ENCODE data around the gene SORCS2.

SORCS2 gene

DNA sequence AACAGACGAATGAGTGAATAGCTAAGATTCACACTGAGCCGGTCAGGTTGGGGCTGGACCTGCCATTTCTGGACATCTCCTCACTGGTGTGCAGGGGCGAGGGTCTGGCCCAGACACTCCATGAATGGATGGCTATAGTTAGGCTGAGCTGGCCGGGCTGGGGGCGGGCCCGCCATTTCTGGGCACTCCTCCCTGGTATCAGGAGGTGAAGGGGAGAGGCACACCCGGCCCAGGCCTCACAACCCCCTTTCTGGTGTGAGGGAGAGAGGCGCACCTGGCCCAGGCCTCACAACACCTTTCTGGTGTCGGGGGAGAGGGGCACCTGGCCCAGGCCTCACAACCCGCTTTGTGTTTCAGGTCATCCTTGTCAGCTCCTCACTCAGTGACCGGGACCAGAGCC, 445.6 kb downstream of the SORCS2 start:
- no peak for DNase-seq (ENCODE audit: low read depth)

DNA sequence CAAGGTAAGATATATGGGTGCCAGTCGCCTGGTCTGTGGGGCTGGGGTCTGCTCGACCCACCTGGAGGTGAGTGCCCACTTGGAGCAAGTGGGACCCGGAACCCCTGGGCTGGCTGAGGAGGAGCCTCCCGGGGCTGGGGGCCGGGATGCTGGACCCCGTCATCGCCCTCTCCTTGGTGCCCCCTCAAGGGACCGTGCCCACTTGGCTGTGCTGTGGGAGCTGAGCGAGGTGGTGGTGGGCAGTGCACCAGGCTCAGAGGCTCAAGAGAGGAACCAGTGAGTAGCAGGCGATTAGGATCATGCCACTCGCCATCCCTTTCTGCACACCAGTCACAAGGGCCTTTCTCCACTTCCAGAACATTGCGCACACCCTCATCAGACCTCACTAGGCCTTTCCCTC, 446.2 kb downstream of the SORCS2 start:
- DNase-seq (ENCODE audit: low read depth) = no peak

DNA sequence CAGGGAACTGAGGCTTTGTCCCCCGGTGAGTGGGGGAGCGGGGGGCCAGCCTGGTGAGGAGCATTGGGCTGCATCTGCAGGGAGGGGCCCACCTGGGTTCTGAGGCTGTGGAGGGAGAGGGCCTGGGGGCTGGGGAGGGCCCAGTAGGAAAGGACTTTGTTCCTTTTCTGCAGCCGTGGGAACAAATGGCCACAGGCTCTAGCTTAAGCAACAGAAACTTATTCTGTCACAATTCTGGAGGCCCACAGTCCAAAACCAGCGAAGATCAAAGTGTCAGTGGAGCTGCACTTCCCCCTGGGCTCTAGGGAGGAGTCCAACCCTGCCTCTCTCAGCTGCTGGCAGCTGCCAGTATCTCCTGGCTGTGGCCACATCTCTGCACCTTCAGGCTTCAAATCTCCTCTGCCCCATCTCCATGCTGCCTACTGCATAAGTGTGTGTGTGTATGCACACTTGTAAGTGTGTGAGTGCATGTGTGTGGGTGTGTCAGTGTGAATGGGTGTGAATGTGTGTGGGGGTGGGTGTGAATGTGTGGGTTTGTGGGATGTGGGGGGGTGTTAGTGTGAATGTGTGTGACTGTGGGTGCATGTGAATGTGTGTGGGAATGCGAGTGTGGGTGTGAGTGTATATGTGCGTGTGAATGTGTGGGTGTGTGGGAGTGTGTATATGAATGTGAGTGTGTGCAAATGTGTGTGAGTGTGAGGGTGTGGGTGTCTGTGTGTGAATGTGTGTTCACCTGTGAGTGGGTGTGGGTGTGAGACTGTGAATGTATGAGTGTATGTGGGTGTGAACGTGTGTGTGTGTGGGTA, 446.8 kb downstream of the SORCS2 start:
- no peak for DNase-seq (ENCODE audit: low read depth)

DNA sequence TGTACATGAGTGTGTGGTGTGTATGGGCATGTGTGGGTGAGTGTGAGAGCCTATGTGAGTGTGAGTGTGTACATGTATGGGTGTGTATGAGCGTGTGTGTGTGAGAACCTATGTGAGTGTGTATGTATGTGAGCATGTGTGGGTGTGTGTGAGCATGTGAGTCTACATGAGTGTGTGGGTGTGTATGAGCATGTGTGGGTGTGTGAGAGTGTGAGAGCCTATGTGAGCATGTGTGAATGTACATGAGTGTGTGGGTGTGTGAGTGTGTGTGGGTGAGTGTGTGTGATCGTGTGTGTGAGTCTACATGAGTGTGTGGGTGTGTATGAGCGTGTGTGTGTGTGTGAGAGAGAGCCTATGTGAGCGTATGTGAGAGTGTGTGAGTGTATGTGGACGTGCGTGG, 447.8 kb downstream of the SORCS2 start:
- no peak for DNase-seq (ENCODE audit: low read depth)

DNA sequence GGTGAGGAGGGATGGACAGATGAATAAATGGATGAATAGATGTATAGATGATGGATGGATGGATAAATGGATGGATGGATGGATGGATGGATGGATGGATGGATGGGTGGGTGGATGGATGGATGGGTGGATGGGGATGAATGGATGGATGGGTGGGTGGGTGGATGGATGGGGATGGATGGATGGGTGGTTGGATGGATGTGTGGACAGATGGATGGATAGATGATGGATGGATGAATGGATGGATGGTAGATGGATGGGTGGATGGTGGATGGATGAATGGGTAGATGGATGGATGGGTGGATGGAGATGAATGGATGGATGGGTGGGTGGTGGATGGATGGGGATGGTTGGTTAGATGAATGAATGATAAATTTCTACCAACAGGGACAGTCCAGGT, 449.4 kb downstream of the SORCS2 start:
- no peak for DNase-seq (ENCODE audit: low read depth)

DNA sequence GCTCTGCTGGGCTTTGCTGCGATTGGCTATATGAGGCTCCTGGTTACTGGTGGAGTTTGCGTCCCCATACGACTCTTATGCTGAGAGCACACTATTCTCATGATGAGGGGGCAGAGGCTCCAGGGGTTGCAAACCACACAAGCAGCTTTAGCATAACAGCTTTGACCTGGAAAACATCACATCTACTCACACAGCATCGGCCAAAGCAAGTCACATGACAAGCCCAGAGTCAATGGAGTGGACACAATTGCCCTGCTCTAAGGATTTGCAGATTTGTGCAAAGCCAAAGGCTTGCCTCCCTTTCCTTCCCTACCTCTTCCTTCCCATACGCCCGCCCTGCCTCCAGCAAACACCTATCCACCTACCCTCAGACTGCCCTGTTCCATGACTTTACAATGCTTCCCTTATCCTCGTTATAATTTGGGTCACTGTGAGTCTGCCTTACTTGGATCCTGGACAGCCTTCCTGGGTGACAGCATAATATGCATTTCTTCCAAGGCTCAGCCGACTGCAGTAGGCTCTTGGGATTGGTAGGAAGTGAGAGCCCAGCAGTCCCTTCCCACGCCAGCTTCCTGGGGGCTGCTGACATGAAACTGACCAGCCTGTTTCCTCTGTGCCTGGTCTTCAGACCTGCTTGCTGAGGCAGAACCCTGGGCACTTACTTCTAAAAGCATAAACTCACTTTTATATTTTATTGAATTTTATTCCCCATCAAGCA, 450.6 kb downstream of the SORCS2 start:
- DNase-seq (ENCODE audit: low read depth) = no peak

DNA sequence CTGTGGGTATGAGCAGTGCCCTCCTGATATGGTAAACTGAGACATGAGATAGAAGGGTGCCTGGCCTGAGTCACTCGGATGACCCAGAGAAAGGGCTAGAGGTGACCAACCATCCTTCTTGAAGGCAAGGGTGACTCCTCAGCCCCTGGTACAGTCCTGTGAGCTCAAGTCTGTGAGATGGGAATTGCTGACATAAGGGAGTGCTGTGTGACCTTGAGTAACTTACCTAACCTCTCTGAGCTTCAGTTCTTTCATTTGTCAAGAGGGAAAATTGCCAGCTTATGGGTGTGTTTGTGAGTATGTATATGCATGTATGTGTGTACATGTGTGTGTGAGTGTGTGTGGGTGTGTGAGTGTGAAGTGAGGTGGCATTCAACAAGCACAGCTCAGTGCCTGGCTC, 452.8 kb downstream of the SORCS2 start:
- no peak for DNase-seq (ENCODE audit: low read depth)

DNA sequence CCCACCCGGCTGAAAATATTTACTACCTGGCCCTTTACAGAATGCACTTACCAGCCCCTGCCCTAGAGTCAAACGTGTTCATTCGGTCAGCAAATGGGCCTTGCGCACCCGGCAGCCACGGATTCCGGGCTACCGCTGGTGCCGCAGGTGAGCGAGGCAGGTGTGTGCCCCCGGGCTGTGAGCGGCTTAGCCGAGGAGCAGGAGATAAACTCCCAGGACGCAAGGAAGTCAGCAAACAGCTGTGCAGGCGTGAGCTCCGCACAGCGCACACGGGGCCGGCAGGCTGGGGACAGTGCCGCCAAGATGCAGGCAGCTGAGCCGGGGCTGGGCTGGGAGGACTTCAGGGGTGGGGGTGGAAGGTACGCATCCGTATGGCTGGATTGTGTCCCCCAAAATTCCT, 453.6 kb downstream of the SORCS2 start:
- DNase-seq (ENCODE audit: low read depth) = no peak

DNA sequence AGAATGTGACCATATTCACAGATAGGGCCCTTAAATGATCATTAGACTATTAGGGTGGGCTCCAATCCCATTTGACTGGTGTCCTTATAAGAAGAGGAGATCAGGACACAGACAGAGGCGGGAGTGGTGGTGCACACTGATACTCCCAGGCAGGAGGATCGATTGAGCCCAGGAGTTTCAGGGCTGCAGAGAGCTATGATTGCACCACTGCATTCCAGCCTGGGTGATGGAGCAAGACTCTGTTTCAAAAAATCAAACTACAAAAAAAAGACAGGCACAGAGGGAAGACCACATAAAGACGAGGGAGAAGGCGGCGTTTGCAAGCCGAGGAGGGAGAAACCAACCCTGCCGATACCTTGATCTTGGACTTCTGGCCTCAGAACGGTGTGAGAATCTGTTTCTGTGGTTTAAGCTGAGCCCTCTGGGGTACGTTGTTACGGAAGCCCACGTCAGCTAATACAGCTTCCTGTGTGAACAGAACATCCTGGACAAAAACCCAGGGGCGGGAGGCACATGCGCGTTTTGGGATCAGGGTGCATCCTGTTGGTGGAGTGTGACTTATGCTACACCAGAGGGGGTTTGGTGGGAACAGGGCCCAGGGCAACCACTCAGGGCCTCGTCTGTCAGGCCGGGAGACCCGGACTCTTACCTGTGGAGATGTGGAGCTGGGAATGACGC, 454.2 kb downstream of the SORCS2 start:
- DNase-seq (ENCODE audit: low read depth) = no peak

DNA sequence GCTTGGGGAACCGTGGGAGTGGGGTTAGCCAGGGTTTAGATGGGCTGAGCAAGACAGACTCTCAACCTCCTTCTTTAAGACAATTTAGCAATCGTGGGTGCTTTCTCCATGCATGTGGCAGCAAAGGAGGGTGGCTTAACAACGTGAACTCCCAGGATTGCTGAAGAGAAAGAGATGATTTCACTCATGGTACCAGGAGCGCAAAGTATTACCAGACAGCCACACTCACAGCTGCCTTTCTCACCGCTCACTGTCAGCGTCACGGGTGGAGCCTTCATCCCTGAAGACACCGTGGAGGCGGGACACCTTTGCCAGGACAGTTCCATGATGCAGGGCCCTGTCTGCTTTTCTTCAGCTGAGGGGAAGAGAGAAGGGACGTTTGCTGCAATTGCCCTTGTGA, 454.8 kb downstream of the SORCS2 start:
- no peak for DNase-seq (ENCODE audit: low read depth)

DNA sequence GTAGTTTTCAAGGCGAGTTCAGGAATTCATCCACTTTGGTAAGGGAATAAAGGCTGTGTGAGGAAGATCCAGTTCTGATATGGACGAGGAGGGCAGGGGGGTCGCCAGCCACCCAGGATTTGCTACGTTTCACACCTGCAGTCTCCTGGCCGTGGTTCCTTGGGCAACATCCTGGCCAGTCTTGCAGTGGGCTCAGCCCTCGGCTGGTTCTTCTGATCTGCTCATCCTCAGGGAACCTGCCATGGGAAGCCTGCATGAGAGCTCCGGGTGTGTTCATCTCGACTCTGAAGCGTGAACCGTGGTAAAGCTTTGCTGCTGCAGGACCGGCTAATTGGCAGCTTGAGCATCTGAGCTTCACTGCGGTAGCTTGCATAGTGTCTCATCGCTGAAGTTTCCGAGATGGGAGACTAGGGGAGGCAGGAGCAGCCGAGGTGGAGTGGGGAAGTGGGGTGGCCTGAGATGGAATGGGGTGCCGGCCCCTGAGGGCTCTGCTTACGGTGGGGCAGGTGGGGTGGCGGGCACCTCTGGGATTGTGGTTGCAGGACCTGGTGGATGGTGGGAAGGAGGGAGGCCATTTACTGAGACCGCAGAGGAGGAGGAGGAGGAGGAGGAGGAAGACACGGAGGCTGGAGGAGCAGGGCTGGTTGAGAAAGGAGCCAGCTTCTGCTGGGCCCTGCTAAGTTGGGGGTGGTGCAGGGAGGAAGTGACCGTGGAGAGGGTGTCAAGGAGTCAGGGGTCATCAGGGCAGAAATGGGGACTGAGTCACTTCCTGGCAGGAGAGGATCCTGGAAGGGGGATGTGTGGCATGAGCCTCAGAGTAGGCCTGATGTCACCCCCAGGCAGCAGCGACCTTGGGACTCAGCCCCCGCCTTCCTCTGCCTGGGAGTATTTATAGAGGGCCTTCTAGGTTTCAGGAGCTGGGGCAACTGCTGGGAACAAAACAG, 455.5 kb downstream of the SORCS2 start:
- no peak for DNase-seq (ENCODE audit: low read depth)

DNA sequence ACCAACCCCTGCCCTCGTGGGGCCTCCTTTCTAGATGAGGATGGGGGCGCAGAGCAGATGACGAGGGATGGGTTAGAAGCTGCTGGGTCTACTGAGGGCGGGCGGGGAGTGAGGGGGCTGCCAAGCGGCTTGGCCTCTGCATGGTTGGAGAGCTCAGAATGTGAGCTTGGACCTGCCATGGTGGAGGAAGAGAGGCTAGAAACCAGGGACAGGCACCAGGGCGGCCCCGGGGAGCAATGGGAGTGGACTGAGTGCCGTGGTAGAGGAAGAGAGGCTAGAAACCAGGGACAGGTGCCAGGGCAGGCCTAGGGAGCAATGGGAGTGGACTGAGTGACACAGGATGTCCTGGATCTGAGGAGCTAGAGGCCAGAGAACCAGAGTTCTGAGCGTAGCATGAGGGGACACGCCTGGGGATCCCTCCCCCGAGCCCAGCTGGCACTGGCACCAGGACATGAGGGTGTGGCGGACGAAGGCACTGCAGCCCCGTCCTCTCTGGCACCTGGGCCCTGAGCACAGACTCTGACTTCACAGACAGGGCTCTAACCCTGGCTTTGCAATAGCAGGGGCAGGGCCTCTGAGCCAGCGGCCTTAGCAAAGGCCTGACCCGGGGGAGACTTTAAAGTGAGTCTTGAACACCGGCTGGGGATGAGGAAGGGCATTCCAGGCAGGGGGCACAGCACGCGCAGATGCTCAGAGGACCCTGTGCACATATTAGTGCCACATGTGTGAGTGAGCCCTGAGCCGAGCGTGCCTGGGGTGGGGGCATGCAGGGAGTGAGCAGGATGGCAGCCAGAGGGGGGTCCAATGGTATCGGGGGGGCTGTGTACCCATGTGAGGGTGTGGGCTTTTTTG, 456.4 kb downstream of the SORCS2 start:
- DNase-seq (ENCODE audit: low read depth) = no peak

DNA sequence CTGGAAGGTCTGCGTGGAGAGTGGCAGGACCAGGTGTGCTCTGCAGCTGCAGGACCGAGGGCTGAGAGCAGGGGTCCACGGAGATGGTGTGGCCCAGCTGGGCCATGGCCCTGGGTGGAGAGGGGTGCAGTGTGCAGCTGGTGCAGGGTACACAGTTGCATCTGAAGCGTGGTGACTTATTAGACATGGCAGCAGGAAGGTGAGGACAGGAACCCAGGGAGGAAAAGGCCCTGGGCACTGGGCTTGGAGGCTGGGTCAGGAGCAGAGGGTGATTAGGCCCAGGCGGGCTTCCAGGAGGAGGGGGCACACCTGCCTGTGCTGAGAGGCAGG, 457.0 kb downstream of the SORCS2 start:
- DNase-seq (ENCODE audit: low read depth) = no peak

DNA sequence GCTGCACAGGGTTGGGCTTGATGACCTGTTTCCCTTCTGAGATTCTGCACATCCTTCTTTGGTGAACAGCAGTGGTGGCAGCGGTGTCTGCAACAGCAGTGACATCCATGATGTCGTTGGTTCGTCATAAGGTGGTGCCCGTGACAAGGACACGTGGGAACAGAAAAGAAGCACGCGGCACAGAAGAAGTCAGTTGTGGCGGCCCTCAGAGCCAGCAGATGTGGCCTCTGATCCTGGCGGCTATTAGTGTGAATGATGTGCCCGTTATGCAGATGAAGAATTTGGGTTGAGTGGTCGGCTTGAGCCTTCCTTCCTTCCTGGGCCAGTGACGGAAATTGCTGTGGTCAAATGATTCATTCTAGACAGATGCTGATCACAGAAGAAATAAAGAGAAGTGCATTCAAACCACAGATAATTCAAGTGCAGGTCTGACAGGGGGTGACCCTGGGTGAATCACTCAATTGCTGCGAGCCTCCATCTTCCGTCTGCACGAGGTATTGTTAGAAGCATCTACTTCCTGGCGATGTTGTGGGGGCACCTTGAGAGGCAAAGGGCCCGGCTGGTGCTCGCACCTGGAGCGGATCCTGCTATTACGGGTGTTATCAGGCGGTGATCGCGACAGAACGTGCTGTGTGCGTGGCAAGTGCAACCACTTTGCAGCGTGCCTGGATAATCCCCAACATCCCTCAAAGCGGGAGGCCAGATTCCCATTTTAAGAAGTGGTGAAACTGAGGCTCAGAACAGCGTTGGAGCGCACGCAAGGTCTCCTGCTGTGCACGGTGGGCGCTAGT, 457.6 kb downstream of the SORCS2 start:
- DNase-seq (ENCODE audit: low read depth) = peak; percentile 42

DNA sequence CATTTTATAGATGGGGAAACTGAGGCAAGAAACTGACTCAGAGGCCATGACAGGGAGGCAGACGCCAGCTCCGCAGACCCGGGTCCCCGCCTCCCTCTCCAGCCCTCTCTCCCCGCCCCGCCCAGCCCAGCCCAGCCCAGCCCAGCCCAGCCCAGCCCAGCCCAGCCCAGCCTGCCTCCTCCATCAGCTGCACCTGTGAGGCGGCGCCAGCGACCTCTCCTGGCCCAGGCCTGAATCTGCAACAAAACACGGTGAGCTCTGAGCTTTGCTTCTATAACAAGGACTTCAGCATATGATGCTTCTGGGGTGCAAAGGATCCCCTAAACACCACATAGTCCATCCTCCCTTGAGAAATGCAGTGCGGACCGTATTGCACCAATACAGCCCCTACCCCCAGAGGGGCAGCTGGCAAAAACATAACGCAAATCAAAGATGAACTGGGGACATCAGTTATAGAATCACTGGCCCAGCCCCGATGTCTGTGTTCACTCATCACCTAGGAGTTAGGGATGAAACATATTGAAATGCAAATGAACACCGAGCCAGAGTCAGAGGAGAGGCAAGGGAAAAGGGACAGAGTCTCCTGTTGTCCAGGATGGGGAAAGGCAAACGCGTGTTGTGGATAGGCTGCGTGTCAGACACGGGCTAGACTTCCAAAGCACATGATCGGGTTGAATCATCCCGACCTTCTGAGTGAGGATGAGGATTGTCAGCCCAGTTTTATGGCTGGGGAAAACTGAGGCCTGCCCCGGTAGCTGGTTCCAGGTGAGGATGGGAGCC, 458.5 kb downstream of the SORCS2 start:
- no peak for DNase-seq (ENCODE audit: low read depth)

DNA sequence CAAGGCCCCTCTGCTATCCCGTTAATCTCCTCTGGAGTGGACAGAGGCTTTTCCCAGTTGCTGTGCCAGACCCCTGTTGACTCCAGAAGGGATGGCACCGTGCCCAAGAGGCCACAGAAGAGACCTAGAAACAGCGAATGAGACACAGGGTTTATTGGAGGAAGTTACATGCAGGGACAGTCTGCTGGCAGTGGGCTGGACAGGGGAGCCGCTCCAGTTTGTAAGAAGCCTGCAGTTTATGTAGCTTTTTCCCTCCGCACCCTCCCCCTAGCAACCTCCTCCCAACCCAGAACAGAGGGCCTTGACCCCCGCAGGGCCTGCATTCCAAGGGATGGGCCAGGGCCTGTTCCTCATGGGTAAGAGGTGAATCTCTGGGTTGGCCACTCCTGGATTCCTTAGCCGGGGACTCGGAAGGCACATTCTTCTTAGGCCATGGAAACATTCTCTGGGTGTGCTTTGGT, 459.2 kb downstream of the SORCS2 start:
- no peak for DNase-seq (ENCODE audit: low read depth)

DNA sequence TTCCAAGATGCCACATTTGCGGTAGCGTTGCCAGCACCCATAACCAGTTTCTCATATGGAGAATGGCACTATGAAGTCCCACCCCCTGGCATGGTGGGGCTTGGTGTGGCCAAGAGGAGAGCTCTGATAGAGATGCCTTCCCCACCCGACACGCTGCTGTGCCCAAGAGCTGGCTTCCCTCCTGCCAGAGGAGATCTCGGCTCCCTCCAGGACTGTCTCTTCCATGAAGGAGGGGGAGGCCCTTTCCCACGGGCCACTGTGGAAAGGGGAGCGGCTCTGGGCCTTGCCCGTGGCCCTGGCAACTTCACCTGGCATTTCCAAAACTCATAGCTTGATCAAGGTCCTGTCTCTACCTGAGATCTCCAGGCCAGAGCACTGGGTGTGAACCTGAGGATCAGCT, 459.7 kb downstream of the SORCS2 start:
- DNase-seq (ENCODE audit: low read depth) = no peak

DNA sequence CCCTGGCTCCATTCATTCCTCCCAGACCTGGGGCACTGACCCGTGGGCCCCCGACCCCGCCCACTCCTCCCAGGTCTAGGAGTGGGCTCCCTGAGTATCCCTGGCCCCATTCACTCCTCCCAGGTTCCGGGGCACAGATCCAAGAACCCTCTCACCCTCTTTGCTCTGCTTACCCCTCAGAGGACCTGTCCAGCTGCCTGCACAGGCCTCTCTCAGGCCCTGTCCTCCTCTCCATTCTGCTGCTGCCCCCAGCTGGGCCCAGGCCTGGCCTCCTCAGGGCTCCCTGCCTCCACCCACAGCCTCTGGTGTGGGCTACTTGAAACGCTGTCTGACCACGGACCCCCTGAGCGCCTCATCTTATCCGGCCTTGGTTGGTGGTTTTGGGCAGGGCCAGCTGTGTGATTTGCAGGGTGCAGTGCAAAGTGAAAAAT, 460.1 kb downstream of the SORCS2 start:
- DNase-seq (ENCODE audit: low read depth) = no peak

DNA sequence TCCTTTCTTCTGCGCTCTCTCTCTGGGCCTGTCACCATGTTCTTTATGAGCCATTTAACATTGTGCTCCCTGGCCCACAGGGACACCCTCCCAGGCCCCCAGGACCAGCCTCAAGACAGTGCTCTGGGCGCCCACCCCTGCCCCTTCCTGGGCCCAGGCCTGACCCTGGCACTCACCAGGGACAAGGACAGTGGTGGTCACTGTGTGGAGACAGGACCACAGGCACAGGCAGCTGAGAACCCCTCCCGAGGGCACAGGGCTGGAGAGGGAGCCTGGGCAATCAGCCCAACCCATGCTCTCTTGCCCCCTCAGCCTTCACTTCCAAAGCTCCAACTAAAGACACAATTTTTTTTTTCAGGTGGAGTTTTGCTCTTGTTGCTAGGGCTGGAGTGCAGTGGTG, 460.6 kb downstream of the SORCS2 start:
- no peak for DNase-seq (ENCODE audit: low read depth)
